B cell (primary cell): ENCODE data around the gene CRBN.

Source experiments
- CTCF ChIP-seq: fragments of 200-600 bp; IDR thresholded peaks from one replicate; pipeline ENCODE4 v1.8.0; 2022; ENCODE audit warnings: antibody characterized with exemption, mild to moderate bottlenecking
- EZH2 ChIP-seq: IDR thresholded peaks from 2 replicates; pipeline ENCODE4 v1.6.1; 2012; ENCODE audit warnings: borderline replicate concordance, low read depth, mild to moderate bottlenecking, moderate library complexity, low read length; ENCODE audit not compliant: insufficient read depth, poor library complexity, severe bottlenecking

- TF ChIP-seq EZH2 (no peak), CTCF (no peak)
Measured at GRCh38 chr3:3113042-3113709, 66.3 kb downstream of the CRBN start.
